PFSK-1 (cell line): ENCODE data around the gene OVCA2.

ENCODE experiments used
- FOXP2 ChIP-seq: optimal IDR thresholded peaks from 2 replicates; pipeline ENCODE3; 2011; ENCODE audit warnings: borderline replicate concordance, control low read depth, inconsistent platforms; ENCODE audit not compliant: insufficient read depth; ENCODE audit errors: extremely low read length, extremely low read depth
- POLR2AphosphoS5 ChIP-seq: IDR thresholded peaks from 2 replicates; pipeline ENCODE4 v1.6.1; 2012; ENCODE audit warnings: low read depth, mild to moderate bottlenecking, control low read depth, low read length, moderate library complexity
- REST ChIP-seq, 2 experiments: IDR thresholded peaks; 2 replicates each; pipeline versions ENCODE4 v1.6.1 to v1.8.0; 2011 to 2012; ENCODE audit warnings: low read depth in 2 of 2, low read length in 2 of 2, control low read depth in 1 of 2, inconsistent platforms in 1 of 2, mild to moderate bottlenecking in 1 of 2, moderate library complexity in 1 of 2; ENCODE audit not compliant: insufficient read depth in 1 of 2
- SIN3A ChIP-seq: IDR thresholded peaks from 2 replicates; pipeline ENCODE4 v1.6.1; 2012; ENCODE audit warnings: mild to moderate bottlenecking, low read length, moderate library complexity, borderline replicate concordance; ENCODE audit not compliant: insufficient read depth
- TAF1 ChIP-seq: IDR thresholded peaks from 2 replicates; pipeline ENCODE4 v1.6.1; 2012; ENCODE audit warnings: low read length, control low read depth, borderline replicate concordance; ENCODE audit not compliant: insufficient read depth

Gene OVCA2

GRCh38 chr17:1995907-1996799 lies 45.7 kb upstream of the OVCA2 start:
- no peak for TF ChIP-seq TAF1
- TF ChIP-seq FOXP2: no peak
- no peak for TF ChIP-seq REST (IDR thresholded peaks at IDR 0.05; ENCODE audit: insufficient read depth in 1 of 2, low read depth in 2 of 2, low read length in 2 of 2)
- no peak for TF ChIP-seq SIN3A
- no peak for TF ChIP-seq POLR2AphosphoS5

- TF ChIP-seq TAF1 (no peak), SIN3A (no peak), REST (IDR thresholded peaks at IDR 0.05; ENCODE audit: insufficient read depth in 1 of 2, low read depth in 2 of 2, low read length in 2 of 2) (no peak), FOXP2 (no peak), POLR2AphosphoS5 (no peak)
These were observed 45.0 kb upstream of the OVCA2 start for GRCh38 chr17:1996800-1997288.

GRCh38 chr17:1997289-1997926 lies 44.4 kb upstream of the OVCA2 start:
- no peak for TF ChIP-seq TAF1

- TF ChIP-seq REST (IDR thresholded peaks at IDR 0.05; ENCODE audit: insufficient read depth in 1 of 2, low read depth in 2 of 2, low read length in 2 of 2) (no peak), SIN3A (no peak), POLR2AphosphoS5 (no peak), TAF1 (no peak), FOXP2 (no peak)
These were observed 43.7 kb upstream of the OVCA2 start for GRCh38 chr17:1997927-1998742.

- TF ChIP-seq FOXP2 (peak; percentile 50), SIN3A (no peak), REST (IDR thresholded peaks at IDR 0.05; ENCODE audit: insufficient read depth in 1 of 2, low read depth in 2 of 2, low read length in 2 of 2) (no peak), TAF1 (no peak)
These were observed 42.1 kb upstream of the OVCA2 start for GRCh38 chr17:1999557-2000251.
